GM12892 (cell line): ENCODE results near the gene HUS1B.
A peak's percentile ranks its signal among the peaks of the same experiment; 100 is the strongest.

ENCODE experiments used
- DNase-seq: peaks from one replicate; pipeline ENCODE4 v3.0.0; 2011; ENCODE audit not compliant: insufficient read length
- FAIRE-seq: peaks from 2 replicates; lab custom pipeline; 2011; peaks lifted over from hg19 to GRCh38; lab: Jason Lieb, UNC
- POLR2A ChIP-seq: IDR thresholded peaks from 2 replicates; pipeline ENCODE4 v1.6.1; 2011; ENCODE audit warnings: low read depth, low read length, control low read depth
- POLR2AphosphoS5 ChIP-seq: IDR thresholded peaks from 2 replicates; pipeline ENCODE4 v1.6.1; 2011; ENCODE audit warnings: low read depth, low read length, control low read depth
- TAF1 ChIP-seq: IDR thresholded peaks from 2 replicates; pipeline ENCODE4 v1.6.1; 2011; ENCODE audit warnings: low read depth, mild to moderate bottlenecking, control low read depth, low read length, borderline replicate concordance

HUS1B gene

GRCh38 chr6:642805-643204 is 14.1 kb downstream of the HUS1B start:
- TF ChIP-seq POLR2A (no peak), TAF1 (no peak), POLR2AphosphoS5 (no peak)
- FAIRE-seq: no peak
- no peak for DNase-seq

GRCh38 chr6:641225-641985 is 15.5 kb downstream of the HUS1B start:
- FAIRE-seq: no peak

GRCh38 chr6:636488-636887 is 20.4 kb downstream of the HUS1B start:
- DNase-seq (no peak), FAIRE-seq (peak; percentile 79)
- no peak for TF ChIP-seq TAF1
- no peak for TF ChIP-seq POLR2A

More at GRCh38 chr6:641225-641985, 15.5 kb downstream of the HUS1B start:
- no peak for TF ChIP-seq POLR2AphosphoS5
- TF ChIP-seq TAF1: no peak
- TF ChIP-seq POLR2A: no peak
- DNase-seq: no peak

- no peak for TF ChIP-seq POLR2A
- TF ChIP-seq POLR2AphosphoS5: no peak
- no peak for TF ChIP-seq TAF1
- no peak for FAIRE-seq
- DNase-seq: no peak
Measured at GRCh38 chr6:635233-635632, 21.7 kb downstream of the HUS1B start.

GRCh38 chr6:633611-634010 is 23.3 kb downstream of the HUS1B start:
- TF ChIP-seq POLR2AphosphoS5: no peak
- no peak for TF ChIP-seq TAF1
- no peak for TF ChIP-seq POLR2A
- FAIRE-seq (no peak), DNase-seq (no peak)

GRCh38 chr6:628766-629165 is 28.1 kb downstream of the HUS1B start:
- DNase-seq: no peak
- FAIRE-seq: peak; percentile 17
- TF ChIP-seq POLR2A (no peak), TAF1 (no peak), POLR2AphosphoS5 (no peak)

- TF ChIP-seq POLR2AphosphoS5 (no peak), TAF1 (no peak), POLR2A (no peak)
- DNase-seq (no peak), FAIRE-seq (no peak)
Measured at GRCh38 chr6:626236-626635, 30.7 kb downstream of the HUS1B start.

GRCh38 chr6:624979-625378 is 31.9 kb downstream of the HUS1B start:
- FAIRE-seq: no peak
- no peak for TF ChIP-seq POLR2AphosphoS5
- no peak for TF ChIP-seq POLR2A
- no peak for TF ChIP-seq TAF1

GRCh38 chr6:622462-622861 is 34.4 kb downstream of the HUS1B start:
- no peak for DNase-seq
- TF ChIP-seq POLR2AphosphoS5 (no peak), TAF1 (no peak), POLR2A (no peak)
- no peak for FAIRE-seq

More at GRCh38 chr6:624979-625378, 31.9 kb downstream of the HUS1B start:
- DNase-seq: no peak

- TF ChIP-seq POLR2AphosphoS5: no peak
- no peak for TF ChIP-seq TAF1
- TF ChIP-seq POLR2A: no peak
- DNase-seq (no peak), FAIRE-seq (no peak)
Measured at GRCh38 chr6:621931-622330, 35.0 kb downstream of the HUS1B start.

- DNase-seq (no peak), FAIRE-seq (no peak)
- TF ChIP-seq TAF1: no peak
- TF ChIP-seq POLR2A: no peak
- TF ChIP-seq POLR2AphosphoS5: no peak
Measured at GRCh38 chr6:620950-621349, 36.0 kb downstream of the HUS1B start.

- no peak for FAIRE-seq
- TF ChIP-seq TAF1 (no peak), POLR2A (no peak), POLR2AphosphoS5 (no peak)
- no peak for DNase-seq
Measured at GRCh38 chr6:620166-620565, 36.7 kb downstream of the HUS1B start.

GRCh38 chr6:617456-618100 is 39.3 kb downstream of the HUS1B start:
- FAIRE-seq: no peak
- TF ChIP-seq TAF1: no peak

More at GRCh38 chr6:617456-618100, 39.3 kb downstream of the HUS1B start:
- no peak for DNase-seq
